ENCODE measurements around the gene VPS26C.
"Not testable (repeated sequence)": the region's sequence is repeated elsewhere in the genome, so short reads cannot be mapped to it uniquely, and the experiment has no call there.

The VPS26C gene

GRCh38 chr21:37230632-37231248 is 36.4 kb downstream of the VPS26C start:
- DNase-seq (ENCODE audit: low spot score): no peak

GRCh38 chr21:37228003-37228400 is 39.1 kb downstream of the VPS26C start:
- DNase-seq (ENCODE audit: low spot score): no peak

DNA sequence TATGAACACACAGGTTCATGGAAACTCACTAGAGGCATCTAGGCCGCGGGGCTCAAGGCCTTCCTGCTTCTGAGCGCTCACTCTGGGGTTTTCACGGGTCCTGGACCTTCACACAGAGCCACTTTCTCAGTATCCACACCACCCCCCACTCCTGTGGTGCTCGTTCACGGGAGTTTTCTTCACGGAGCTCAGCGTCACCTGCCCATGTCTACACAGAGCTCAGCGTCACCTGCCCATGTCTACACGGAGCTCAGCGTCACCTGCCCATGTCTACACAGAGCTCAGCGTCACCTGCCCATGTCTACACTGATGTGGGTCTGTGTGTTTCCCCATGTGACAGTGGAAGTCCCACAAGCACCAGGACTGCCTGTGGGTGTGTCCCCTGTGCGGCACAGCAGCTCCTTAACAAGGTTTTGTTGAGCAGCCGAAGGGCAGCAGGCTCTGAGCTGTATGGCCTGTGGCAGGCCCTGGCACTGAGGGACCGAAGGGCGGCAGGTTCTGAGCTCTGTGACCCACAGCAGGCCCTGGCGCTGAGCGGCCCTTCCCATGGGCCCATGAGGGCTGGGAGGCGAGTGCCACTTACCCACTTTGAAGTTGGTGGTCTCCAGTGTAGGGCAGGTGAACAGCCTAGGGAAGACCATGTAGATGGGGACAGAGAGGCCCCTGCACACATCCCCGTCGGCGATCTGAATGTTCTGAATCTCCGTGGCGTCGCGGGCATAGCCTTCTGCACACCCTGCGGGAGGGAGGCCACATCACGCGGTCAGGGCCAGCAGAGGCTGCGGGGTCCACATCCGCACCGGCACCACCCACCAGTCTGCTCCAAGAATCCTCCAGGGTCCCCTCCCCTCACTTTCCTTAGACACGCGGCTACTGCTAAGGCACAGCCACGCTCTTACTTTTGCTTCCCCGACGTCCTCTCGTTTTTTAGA is 39.8 kb downstream of the VPS26C start:
- no peak for DNase-seq (ENCODE audit: low spot score)

DNA sequence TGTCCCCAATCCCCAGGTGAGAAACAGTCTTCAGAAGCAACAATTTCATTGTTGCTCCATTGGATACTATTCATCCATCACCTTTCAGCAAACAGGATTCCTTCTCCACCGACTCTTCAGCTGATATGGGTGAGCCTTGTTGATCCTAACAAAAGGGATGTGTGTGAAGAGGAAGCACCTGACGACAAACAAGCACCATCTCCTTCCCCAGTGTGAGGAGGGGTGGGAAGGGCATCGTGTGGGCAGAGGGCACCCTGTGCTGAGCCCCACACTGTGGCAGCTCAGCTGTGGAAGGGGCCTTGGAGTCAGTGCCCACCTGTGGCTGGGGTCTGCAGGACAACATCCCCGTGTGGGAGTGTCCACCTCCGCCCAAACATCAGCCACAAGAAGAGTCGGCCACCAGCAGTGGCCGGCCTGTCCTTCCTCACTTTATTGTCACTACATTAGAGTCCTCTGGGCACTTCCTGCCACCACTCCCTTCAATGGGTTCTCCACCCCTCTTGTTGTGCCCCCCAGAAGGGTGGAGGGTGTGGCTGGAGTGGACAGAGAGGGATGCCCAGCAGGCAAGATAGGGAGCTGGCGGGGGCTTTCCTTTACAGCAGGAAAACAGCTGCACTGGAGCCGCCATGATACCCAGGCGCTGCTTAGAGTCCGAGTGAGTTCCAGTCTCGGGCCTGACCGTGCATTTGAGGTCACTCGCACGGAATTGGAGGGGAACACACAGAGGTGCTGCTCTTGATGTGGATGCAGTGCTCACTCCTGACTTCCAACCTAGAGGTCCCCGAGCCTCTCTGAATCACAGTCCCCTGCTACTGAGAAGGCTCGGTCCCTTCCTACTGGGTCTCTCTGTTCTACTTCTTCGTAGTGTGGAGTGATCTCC is 40.9 kb downstream of the VPS26C start:
- no peak for DNase-seq (ENCODE audit: low spot score)

GRCh38 chr21:37224861-37225839 is 42.0 kb downstream of the VPS26C start:
- DNase-seq (ENCODE audit: low spot score): no peak

- no peak for DNase-seq (ENCODE audit: low spot score)
Measured at GRCh38 chr21:37223804-37224345, 43.3 kb downstream of the VPS26C start.

GRCh38 chr21:37222248-37222647 is 44.9 kb downstream of the VPS26C start:
- not testable (repeated sequence) for DNase-seq (ENCODE audit: low spot score)

GRCh38 chr21:37220981-37221664 is 46.0 kb downstream of the VPS26C start:
- peak; percentile 94 for DNase-seq (ENCODE audit: low spot score)

DNA sequence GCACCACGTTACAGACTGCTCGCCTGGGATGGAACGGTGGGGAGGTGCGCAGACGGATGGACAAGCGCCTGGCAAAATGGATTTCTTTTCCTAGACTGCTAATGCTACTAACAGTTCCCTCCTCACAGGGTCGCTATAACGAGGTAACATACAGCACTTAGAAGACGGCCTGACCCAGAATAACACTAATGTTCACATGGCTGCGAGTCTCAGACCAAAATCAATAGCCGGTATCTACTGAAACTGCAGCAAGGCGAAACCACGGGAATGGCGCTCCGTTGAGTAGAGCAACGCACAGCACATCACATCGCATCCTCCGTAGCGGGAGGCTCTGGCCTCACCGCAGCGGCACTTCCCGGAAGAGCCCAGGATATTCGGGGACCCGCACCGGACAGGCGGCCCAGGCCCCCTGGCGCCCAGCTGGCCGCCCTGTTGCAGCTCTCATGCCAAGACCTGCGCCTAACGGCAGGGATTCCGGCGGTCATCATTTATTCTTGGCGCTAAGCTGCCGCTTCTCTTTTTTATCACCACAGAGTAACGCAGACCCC is 46.6 kb downstream of the VPS26C start:
- peak; percentile 52 for DNase-seq (ENCODE audit: low spot score)

DNA sequence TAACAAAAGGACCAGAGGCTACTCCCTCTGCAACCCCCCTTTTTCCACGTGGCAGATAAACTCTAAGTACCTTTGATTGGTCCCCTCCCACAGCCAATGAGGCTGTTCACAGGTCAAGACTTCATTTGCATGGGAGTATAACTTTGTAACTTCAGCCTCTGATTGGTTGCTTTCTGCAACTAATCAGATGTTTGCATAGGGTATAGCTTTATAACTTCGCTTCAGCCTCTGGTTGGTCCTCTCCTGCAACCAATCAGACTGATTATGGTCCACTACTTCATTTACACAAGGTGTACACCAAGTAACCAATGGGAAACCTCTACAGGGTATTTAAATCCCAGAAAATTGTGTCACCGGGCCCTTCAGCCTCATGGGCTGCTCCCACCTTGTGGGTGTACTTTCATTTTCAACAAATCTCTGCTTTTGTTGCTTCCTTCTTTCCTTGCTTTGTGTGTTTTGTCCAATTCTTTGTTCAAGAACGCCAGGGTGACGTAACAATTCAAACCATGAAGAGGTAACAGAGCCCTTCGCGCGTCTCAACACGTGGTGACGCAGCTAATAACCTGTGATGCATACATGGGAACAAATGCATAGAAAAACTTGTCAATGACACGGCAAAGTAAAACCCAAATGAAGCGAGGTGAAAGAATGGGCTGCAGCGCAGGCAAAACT is 47.2 kb downstream of the VPS26C start:
- DNase-seq (ENCODE audit: low spot score): no peak

DNA sequence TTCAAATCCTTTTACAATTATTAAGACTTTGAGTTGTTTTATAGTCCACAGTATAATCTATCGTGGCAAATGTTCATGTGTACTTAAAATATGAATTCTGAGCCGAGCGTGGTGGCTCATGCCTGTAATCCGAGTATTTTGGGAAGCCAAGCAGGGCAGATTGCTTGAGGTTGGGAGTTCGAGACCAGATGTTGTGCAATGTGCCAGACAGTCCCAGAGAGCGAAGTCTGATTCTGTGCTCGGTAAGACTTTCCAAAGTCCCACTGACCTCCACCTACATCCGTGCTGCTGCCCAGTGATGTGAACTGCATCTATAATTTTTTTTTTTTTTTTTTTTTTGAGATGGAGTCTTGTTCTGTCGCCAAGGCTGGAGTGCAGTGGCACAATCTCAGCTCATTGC is 52.2 kb downstream of the VPS26C start:
- no peak for DNase-seq (ENCODE audit: low spot score)

- no peak for DNase-seq (ENCODE audit: low spot score)
Measured at GRCh38 chr21:37210799-37211198, 56.3 kb downstream of the VPS26C start.

GRCh38 chr21:37210130-37210529 is 57.0 kb downstream of the VPS26C start:
- DNase-seq (ENCODE audit: low spot score): no peak

GRCh38 chr21:37208741-37209225 is 58.4 kb downstream of the VPS26C start:
- DNase-seq (ENCODE audit: low spot score): no peak

DNA sequence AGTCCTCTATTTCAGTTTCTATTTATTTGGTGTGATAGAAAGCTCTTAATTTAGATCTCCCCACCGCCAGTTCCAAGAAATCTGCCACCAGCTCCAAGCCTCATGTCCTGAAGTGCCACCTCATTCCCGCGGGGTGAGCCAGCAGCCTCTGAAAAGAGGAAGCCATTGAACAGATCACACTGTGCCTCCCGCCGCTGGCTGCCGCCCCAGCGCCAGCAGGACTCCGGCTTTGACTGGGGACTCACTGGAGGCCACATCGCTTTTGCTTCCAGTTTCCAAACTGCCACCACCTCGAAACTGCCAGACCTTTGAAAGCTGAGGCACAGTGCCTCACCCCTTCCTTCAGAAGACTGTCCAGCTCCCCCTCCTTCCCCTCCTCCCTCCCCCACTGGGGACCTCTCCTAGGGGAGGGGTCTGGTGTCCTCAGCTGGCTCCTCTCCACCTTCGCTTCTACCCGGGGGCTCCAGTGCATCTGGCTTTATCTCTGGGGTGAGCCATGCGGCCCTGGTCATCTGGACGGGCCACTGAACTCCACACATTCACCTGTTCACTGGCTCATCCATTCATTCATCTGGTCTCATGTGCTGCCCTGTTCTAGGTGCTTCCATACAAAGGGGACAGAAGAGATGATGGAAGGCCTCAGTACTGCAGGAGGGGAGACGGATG is 58.9 kb downstream of the VPS26C start:
- DNase-seq (ENCODE audit: low spot score): peak; percentile 47

GRCh38 chr21:37207441-37208009 is 59.6 kb downstream of the VPS26C start:
- DNase-seq (ENCODE audit: low spot score): peak; percentile 53

DNA sequence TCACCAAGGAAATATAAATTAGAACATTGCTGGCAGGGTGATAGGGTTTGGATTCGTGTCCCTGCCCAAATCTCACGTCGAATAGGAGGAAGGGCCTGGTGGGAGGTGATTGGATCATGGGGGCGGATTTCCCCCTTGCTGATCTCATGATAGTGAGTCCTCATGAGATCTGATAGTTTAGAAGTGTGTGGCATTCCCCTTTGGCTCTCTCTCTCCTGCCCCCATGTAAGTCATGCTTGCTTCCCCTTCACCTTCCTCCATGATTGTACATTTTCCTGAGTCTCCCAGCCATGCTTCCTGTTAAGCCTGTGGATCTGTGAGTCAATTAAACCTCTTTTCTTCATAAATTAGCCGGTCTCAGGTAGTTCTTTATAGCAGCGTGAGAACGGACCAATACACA is 60.6 kb downstream of the VPS26C start:
- DNase-seq (ENCODE audit: low spot score): no peak

- no peak for DNase-seq (ENCODE audit: low spot score)
Measured at GRCh38 chr21:37204580-37204979, 62.6 kb downstream of the VPS26C start.
